Fibroblast of mammary gland (primary cell): ENCODE data around the gene FRK.

Source experiments
- DNase-seq: peaks from one replicate; pipeline ENCODE4 v3.0.0-alpha.2; 2010; ENCODE audit warnings: low read depth
- H3K4me3 ChIP-seq: 2 replicates; pipeline ENCODE4 v1.5.1; 2011; ENCODE audit warnings: low read depth, mild to moderate bottlenecking, low read length, moderate library complexity; ENCODE audit not compliant: control insufficient read depth
- TF ChIP-seq, protein P1 (sequence below): conservative IDR thresholded peaks from 2 replicates; pipeline ENCODE4 v1.5.1; 2011; ENCODE audit warnings: low read depth, low read length, inconsistent platforms; ENCODE audit not compliant: control insufficient read depth, insufficient read depth

Gene FRK

DNA sequence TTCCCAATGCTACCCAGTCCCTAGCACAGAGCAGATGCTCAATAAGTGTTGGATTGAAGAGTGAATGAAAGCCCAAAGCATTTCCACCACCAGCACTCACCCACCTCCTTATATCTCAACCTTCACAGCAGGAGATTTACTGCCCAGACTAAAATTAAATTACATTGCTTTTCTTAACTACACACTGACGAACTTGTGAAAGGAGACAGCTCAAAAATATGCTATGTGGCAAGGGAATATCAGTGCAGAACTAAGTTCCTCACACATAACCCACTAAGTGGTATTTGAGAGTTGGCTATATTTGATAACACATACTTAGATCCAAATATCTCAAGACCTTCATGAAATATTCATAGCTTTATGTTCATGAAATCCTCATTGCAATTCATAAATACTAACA is 137.7 kb downstream of the FRK start:
- no peak overlapping the region for H3K4me3 ChIP-seq
- DNase-seq, result no peak
- TF ChIP-seq, protein P1, sequence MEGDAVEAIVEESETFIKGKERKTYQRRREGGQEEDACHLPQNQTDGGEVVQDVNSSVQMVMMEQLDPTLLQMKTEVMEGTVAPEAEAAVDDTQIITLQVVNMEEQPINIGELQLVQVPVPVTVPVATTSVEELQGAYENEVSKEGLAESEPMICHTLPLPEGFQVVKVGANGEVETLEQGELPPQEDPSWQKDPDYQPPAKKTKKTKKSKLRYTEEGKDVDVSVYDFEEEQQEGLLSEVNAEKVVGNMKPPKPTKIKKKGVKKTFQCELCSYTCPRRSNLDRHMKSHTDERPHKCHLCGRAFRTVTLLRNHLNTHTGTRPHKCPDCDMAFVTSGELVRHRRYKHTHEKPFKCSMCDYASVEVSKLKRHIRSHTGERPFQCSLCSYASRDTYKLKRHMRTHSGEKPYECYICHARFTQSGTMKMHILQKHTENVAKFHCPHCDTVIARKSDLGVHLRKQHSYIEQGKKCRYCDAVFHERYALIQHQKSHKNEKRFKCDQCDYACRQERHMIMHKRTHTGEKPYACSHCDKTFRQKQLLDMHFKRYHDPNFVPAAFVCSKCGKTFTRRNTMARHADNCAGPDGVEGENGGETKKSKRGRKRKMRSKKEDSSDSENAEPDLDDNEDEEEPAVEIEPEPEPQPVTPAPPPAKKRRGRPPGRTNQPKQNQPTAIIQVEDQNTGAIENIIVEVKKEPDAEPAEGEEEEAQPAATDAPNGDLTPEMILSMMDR, result no peak

DNA sequence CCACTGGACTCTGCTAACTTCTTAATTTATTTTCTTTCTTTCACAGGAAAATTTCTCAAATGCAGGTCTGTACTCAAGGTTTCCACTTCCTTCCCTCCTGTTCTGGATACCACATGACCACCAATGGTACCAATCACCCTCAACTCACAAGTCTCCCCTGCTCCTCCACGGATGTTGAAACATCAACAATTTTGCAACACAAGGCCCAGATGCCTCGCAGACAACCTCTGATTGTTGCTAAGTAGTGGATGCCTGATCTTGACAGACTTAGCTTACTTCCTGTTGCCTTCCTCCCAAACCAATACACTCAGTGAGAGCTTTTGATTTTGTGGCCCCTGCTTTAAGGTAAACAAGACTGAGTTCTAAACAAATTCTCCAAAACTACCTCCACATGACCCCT is 146.6 kb downstream of the FRK start:
- no peak for DNase-seq
- TF ChIP-seq, protein P1, result no peak
- H3K4me3 ChIP-seq, result no peak overlapping the region

DNA sequence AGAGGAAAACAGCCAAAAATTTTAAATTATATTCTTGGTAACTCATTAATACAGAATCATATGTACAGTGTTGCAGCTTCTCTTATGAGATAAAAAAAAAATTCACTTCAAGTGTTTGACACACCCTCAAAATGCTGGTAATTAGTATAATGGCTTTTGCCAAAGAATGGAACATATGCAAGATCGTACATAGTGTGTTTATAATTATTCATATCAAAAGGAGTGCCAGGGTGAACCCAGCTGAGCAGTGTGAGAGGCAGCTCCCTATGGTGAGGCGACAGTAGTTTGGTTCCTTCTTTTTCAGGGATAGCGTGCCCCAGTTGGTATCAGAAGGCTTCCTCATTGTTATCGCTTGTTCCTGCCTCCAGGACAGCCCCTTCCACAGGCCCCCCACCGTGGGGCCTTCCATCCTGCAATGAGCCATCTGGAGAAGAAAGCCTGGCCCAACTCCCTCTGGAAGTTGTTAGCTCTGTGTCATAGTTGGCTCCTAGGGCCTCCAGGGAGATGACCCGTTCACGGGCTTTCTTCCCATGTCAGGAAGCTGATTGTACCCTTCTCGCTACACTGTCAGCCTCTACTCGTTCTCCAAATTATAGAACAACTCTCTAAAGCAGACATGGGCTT is 150.7 kb downstream of the FRK start:
- TF ChIP-seq, protein P1, result no peak
- H3K4me3 ChIP-seq, result no peak overlapping the region
- no peak for DNase-seq

DNA sequence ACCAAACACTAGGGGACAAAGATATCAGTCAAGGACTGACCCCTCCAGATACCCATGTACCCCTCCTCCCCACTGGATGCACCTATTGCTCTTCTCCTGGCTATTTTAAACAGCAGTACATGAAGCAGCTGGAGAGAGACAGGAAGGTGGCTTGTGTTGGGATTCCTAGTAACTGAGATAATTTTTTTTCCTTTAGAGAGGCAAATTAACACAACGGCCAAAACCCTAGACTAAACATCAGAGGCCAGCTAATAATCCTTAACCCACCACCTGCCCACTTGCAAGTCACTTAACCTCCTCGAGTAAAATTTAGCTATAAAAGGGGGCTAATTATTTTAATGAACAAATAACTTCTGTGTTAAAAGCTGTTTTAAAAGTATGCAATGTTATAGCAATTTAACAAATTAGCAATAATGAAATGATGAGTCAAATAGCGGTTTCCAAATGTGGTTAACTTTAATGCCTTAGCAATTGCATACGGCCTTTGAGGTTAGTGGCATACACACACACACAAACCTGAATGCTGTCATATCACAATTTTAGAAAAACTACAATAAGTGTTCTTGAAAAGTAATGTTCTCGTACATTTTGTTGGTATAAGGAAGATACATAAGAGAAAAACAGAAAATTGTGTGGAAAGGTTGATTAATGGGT is 151.7 kb downstream of the FRK start:
- H3K4me3 ChIP-seq, result no peak overlapping the region
- TF ChIP-seq, protein P1, result no peak
- no peak for DNase-seq

DNA sequence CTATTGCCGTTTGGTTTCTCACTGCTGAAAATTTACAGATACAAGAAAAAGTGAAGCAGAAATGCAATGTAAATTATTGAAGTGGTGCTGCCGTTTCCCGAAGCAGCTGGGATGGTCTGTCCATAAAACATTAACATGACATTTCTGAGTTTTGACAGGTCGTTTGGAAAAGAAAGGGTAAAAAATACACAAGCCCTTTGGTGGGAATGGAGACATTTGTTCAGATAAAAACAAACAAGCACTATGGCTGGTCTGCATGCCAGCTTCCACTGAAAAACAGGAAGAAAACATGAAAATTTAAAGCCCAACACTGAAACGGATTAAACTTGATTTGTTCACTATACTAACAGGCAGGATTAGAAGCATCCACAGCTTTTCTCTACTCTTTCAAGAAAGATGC is 155.2 kb downstream of the FRK start:
- no peak overlapping the region for H3K4me3 ChIP-seq
- DNase-seq, result no peak
- TF ChIP-seq, protein P1, result no peak

DNA sequence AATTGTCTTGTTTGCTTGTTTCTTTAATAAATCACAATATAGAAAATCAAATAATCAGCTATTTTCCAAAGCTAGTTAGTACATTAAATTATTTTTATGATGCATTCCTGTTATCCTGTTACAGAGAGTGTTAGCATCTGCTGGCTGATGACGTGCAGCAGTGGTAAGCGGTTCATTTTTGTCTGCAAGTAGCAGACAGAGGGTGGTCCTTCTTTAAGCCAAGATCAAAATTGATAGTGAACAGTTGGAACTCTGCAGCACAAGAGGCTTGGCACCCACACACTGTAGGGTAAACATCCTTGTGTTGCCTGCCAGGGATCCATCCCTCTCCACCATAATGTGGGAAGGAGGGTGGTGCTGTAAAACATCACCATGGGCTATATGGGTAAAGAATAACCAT is 158.3 kb downstream of the FRK start:
- TF ChIP-seq, protein P1, result no peak
- DNase-seq, result no peak
- H3K4me3 ChIP-seq, result no peak overlapping the region

DNA sequence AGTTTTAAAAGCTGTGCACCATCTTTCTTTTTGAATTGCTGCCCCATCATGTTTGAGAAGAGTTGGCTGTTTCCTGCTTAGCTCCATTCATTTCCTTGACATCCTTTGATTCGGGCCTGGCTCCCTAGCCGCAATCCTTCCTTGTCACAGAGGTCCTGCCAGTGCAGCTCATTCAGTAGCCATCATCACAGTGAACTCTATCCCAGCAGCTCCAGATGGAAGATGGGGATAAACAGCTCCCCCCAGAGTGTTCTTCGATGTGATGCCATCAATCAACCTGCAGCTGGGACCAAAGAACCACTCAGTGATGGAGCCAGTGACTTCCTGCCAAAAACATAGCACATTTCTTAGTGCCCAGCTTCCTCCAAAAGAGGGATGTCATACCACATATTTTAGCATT is 158.8 kb downstream of the FRK start:
- no peak for DNase-seq
- TF ChIP-seq, protein P1, result no peak
- no peak overlapping the region for H3K4me3 ChIP-seq
